HCT116 (cell line): ENCODE results near the gene FKBP2. TPM values are rescaled to one million over a fixed set of nuclear protein-coding genes. Genes with fewer than 3 reads are reported as not detected.

Experiments used
- ATAC-seq: fragments of 200-7000 bp; cut with Tn5 transposase; 2 replicates; pipeline ENCODE4 v1.9.1; 2020; ENCODE audit warnings: mild to moderate bottlenecking, moderate library complexity
- BruUV-seq: library from RNA; stranded (reverse); fragments of 400-500 nt; replicated peaks from 2 replicates; lab custom pipeline; 2021; lab: Mats Ljungman, UMichigan
- CTCF ChIA-PET: fragments of 300-600 bp; sonication (Branson Sonifier 250); formaldehyde crosslinking; loops from one replicate; lab custom pipeline; 2021; ENCODE audit warnings: antibody characterized with exemption; lab: Charles Lee
- POLR2A ChIA-PET: fragments of 300-600, 350-600 bp; sonication (Branson Sonifier 250); formaldehyde crosslinking; loops from one replicate; lab custom pipeline; 2021; ENCODE audit warnings: antibody characterized with exemption; lab: Charles Lee
- RAD21 ChIA-PET, 2 experiments: fragments of 300-600 bp; sonication (Branson Sonifier 250); formaldehyde crosslinking; loops; one replicate each; lab custom pipeline; 2023; ENCODE audit warnings: low total read pairs in 2 of 2; ENCODE audit not compliant: uncharacterized antibody in 2 of 2, unreplicated experiment in 2 of 2, low non-redundant PET in 1 of 2; lab: Charles Lee
- DNase-seq: peaks from one replicate; pipeline ENCODE4 v3.0.0-alpha.2; 2010; ENCODE audit warnings: low read depth, low spot score
- H2AFZ ChIP-seq: fragments of 200-600 bp; shearing (Covaris generic), sonication (generic); 2 replicates; pipeline ENCODE4 v1.6.1; 2017; ENCODE audit warnings: low read depth, mixed run types, mixed read lengths, antibody characterized with exemption, low read length; ENCODE audit not compliant: poor library complexity, severe bottlenecking
- H3K27ac ChIP-seq: 2 replicates; pipeline ENCODE4 v1.5.1; 2012; ENCODE audit warnings: low read depth, low read length
- H3K27me3 ChIP-seq: fragments of 200-600 bp; sonication (generic); 2 replicates; pipeline ENCODE4 v1.6.1; 2016; ENCODE audit warnings: mixed run types, low read length, mixed read lengths; ENCODE audit not compliant: insufficient read depth
- H3K36me3 ChIP-seq, 2 experiments: fragments of 200-500 bp in 1 of 2; fragments of 200-600 bp in 1 of 2; sonication (Bioruptor generic) in 1 of 2; sonication (generic) in 1 of 2; 2 replicates each; pipeline versions ENCODE4 v1.5.1 to v1.6.1; 2014 to 2016; ENCODE audit warnings: low read length in 2 of 2, inconsistent platforms in 1 of 2, mixed read lengths in 1 of 2, mixed run types in 1 of 2; ENCODE audit not compliant: insufficient read depth in 2 of 2, control insufficient read depth in 1 of 2
- H3K4me1 ChIP-seq, 2 experiments: fragments of 200-600 bp in 1 of 2; sonication (generic) in 1 of 2; 2 replicates each; pipeline versions ENCODE4 v1.5.1 to v1.6.1; 2012 to 2017; ENCODE audit warnings: low read length in 2 of 2, inconsistent platforms in 1 of 2, mild to moderate bottlenecking in 1 of 2, mixed read lengths in 1 of 2, mixed run types in 1 of 2, moderate library complexity in 1 of 2; ENCODE audit not compliant: insufficient read depth in 2 of 2, control insufficient read depth in 1 of 2
- H3K4me2 ChIP-seq: fragments of 200-600 bp; sonication (generic); 2 replicates; pipeline ENCODE4 v1.6.1; 2017; ENCODE audit warnings: mixed run types, low read length, mixed read lengths
- H3K4me3 ChIP-seq, 2 experiments: fragments of 200-600 bp in 1 of 2; sonication (generic) in 1 of 2; replicated peaks in 1 of 2; 2 replicates each; pipeline ENCODE4 v1.5.1; 2011 to 2016; ENCODE audit warnings: low read length in 2 of 2, control low read depth in 1 of 2, low read depth in 1 of 2, mild to moderate bottlenecking in 1 of 2, mixed read lengths in 1 of 2, mixed run types in 1 of 2
- H3K79me2 ChIP-seq: fragments of 200-600 bp; sonication (generic); 2 replicates; pipeline ENCODE4 v1.6.1; 2017; ENCODE audit warnings: mild to moderate bottlenecking, mixed run types, low read length, moderate library complexity, mixed read lengths; ENCODE audit not compliant: insufficient read depth
- H3K9ac ChIP-seq: fragments of 200-600 bp; sonication (generic); 2 replicates; pipeline ENCODE4 v1.6.1; 2016; ENCODE audit warnings: low read length, mixed read lengths
- H3K9me2 ChIP-seq: fragments of 200-600 bp; sonication (generic), shearing (Covaris generic); 2 replicates; pipeline ENCODE4 v1.6.1; 2017; ENCODE audit warnings: mixed run types, mild to moderate bottlenecking, moderate library complexity; ENCODE audit not compliant: insufficient read depth
- H3K9me3 ChIP-seq, 2 experiments: fragments of 200-500 bp in 1 of 2; fragments of 200-600 bp in 1 of 2; sonication (Bioruptor generic) in 1 of 2; sonication (generic) in 1 of 2; 2 replicates each; pipeline ENCODE4 v1.6.1; 2014 to 2017; ENCODE audit warnings: low read length in 2 of 2, mixed read lengths in 2 of 2, inconsistent platforms in 1 of 2, low read depth in 1 of 2, mild to moderate bottlenecking in 1 of 2, mixed run types in 1 of 2, moderate library complexity in 1 of 2; ENCODE audit not compliant: control insufficient read depth in 1 of 2, insufficient read depth in 1 of 2
- H4K20me1 ChIP-seq: fragments of 200-600 bp; sonication (generic), shearing (Covaris generic); 2 replicates; pipeline ENCODE4 v1.6.1; 2017; ENCODE audit warnings: mixed run types, mild to moderate bottlenecking, moderate library complexity; ENCODE audit not compliant: insufficient read depth
- CBX3 ChIP-seq: IDR thresholded peaks from 2 replicates; pipeline ENCODE4 v1.6.1; 2012; ENCODE audit warnings: low read depth
- CEBPB ChIP-seq: IDR thresholded peaks from 2 replicates; pipeline ENCODE4 v1.6.1; 2012; ENCODE audit warnings: low read depth
- CTCF ChIP-seq, 3 experiments: fragments of 200-600 bp in 1 of 3; sonication (generic) in 1 of 3; IDR thresholded peaks in 2 of 3; conservative IDR thresholded peaks in 1 of 3; 2 replicates each; pipeline ENCODE4 v1.5.1; 2012 to 2017; ENCODE audit warnings: low read depth in 2 of 3, low read length in 2 of 3, antibody characterized with exemption in 1 of 3, borderline replicate concordance in 1 of 3, control low read depth in 1 of 3, mild to moderate bottlenecking in 1 of 3, mixed read lengths in 1 of 3, mixed run types in 1 of 3, moderate library complexity in 1 of 3; ENCODE audit not compliant: insufficient read depth in 1 of 3
- EGR1 ChIP-seq: IDR thresholded peaks from 2 replicates; pipeline ENCODE4 v1.6.1; 2012; ENCODE audit warnings: low read depth
- ELF1 ChIP-seq: IDR thresholded peaks from 2 replicates; pipeline ENCODE4 v1.6.1; 2012; ENCODE audit warnings: low read depth, borderline replicate concordance
- EZH2 ChIP-seq: fragments of 200-600 bp; sonication (generic); IDR thresholded peaks from 2 replicates; pipeline ENCODE4 v1.6.1; 2017; ENCODE audit warnings: antibody characterized with exemption, mixed run types
- POLR2A ChIP-seq: IDR thresholded peaks from 2 replicates; pipeline ENCODE4 v1.7.0; 2011; ENCODE audit warnings: borderline replicate concordance; ENCODE audit not compliant: insufficient read depth, insufficient read length; ENCODE audit errors: extremely low read depth
- RAD21 ChIP-seq: IDR thresholded peaks from 2 replicates; pipeline ENCODE4 v1.6.1; 2012; ENCODE audit warnings: low read depth, mild to moderate bottlenecking
- ZFX ChIP-seq: fragments of 450-650 bp; IDR thresholded peaks from 2 replicates; pipeline ENCODE4 v1.6.1; 2017
- intact Hi-C: fragments of 100-400 bp; cut with micrococcal nuclease; formaldehyde crosslinking; loops from 2 replicates; pipeline ENCODE4 v1.10.0; 2022
- total RNA-seq: library from RNA; stranded (reverse); gene quantifications from one replicate; pipeline ENCODE4 v1.2.1, GENCODE V29; 2021; ENCODE audit not compliant: unreplicated experiment
- TF ChIP-seq, protein P1 (sequence below): IDR thresholded peaks from 2 replicates; pipeline ENCODE4 v1.6.1; 2012

Gene FKBP2
- total RNA-seq, 1 experiment from 2014 or later = 69.2 TPM

DNA sequence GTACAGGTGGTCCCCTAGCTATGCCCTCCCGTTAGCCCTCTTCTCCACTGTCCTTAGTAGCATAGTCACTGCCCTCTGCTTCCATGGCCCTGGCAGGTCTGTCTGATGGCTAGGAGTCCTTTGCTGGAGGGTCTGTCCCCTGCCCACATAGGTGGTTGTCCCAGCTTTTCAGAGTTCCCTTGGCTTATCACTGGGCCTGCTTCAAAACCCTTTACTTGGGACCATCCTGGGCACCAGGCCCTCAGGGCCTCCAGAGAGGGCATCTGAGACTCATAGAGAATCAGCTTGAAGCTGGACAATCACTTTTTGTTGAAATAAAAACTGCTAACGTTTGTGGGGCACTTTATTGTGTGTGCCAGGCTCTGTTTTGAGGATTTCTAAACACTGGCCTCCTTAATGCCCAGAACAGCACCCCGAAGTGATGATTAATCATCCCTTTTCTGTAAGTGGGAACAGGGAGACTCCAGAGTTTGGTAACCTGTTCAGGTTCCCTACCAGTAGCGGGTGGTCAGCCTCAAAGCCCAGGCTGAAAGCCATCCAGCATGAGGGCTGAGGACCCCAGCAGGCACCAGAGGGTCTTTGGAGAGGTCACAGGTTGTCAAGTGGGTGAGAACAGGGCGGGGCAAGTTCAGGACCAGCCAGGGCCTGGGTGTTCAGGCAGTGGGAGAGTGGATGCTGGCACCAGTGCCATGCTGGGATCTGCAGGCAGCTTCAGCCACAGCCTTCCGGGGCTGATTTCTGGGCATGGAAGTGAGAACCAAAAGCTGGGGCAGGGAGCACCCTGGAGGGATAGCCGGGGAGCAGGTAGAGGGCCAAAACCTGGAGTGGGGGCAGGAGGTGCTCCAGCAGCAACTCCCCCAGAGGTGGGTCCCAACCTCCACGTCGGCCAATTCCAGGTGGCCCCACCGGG is 49.7 kb downstream of the FKBP2 start:
- ChIA-PET CTCF (interaction anchor here (1.2 to 1.3 kb wide), 3 partner anchors 10 to 14 kb away, joined by 4 to 6 read pairs (median 5); no protein-coding TSS in a partner anchor), POLR2A (no interaction called here), RAD21 (no interaction called here)
- Histone ChIP-seq H3K27ac (no peak overlapping the region), H3K9me2 (no peaks in the 10 kb centered on the region), H3K79me2 (no peaks in the 10 kb centered on the region), H3K4me1 (peaks cover 8 to 10% of the 10 kb centered on the region in 2 experiments), H3K4me3 (no peak overlapping the region), H3K9ac (no peak overlapping the region), H3K9me3 (no peaks in the 10 kb centered on the region), H3K27me3 (no peaks in the 10 kb centered on the region), H4K20me1 (no peaks in the 10 kb centered on the region), H3K36me3 (no peaks in the 10 kb centered on the region), H3K4me2 (no peak overlapping the region), H2AFZ (no peak overlapping the region)
- TF ChIP-seq CBX3 (no peak), RAD21 (no peak), CTCF (IDR thresholded peaks at IDR 0.05 in 2 of 3, conservative IDR thresholded peaks at IDR 0.05 in 1 of 3; ENCODE audit: borderline replicate concordance in 1 of 3, insufficient read depth in 1 of 3, low read depth in 2 of 3, low read length in 2 of 3) (no peak), ZFX (no peak), POLR2A (no peak), EGR1 (no peak), CEBPB (no peak), ELF1 (no peak), EZH2 (no peak)
- TF ChIP-seq, protein P1, sequence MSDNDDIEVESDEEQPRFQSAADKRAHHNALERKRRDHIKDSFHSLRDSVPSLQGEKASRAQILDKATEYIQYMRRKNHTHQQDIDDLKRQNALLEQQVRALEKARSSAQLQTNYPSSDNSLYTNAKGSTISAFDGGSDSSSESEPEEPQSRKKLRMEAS = no peak
- ATAC-seq (no peak), DNase-seq (no peak)
- BruUV-seq = no TSS peak
- intact Hi-C loops = no loop called here
